OCI-LY1 (cell line): ENCODE results near the gene CYP3A4.
"Not testable (repeated sequence)": the region's sequence is repeated elsewhere in the genome, so short reads cannot be mapped to it uniquely, and the experiment has no call there.

Source experiments
- H2AFZ ChIP-seq: fragments of 200-600 bp; sonication (generic), shearing (Covaris generic); 2 replicates; pipeline ENCODE4 v1.6.0; 2014; ENCODE audit warnings: antibody characterized with exemption, mild to moderate bottlenecking, low read length
- H3F3A ChIP-seq: fragments of 200-600 bp; sonication (generic), shearing (Covaris generic); 2 replicates; pipeline ENCODE4 v1.6.0; 2014; ENCODE audit warnings: mild to moderate bottlenecking, antibody characterized with exemption, low read length, moderate library complexity; ENCODE audit not compliant: insufficient read depth
- H3K27ac ChIP-seq: fragments of 200-600 bp; sonication (generic); 2 replicates; pipeline ENCODE4 v1.5.1; 2014; ENCODE audit warnings: low read length, mixed run types, mild to moderate bottlenecking, low read depth; ENCODE audit not compliant: poor library complexity, severe bottlenecking
- H3K27me3 ChIP-seq: fragments of 200-600 bp; sonication (generic); 2 replicates; pipeline ENCODE4 v1.6.0; 2014; ENCODE audit warnings: antibody characterized with exemption, mild to moderate bottlenecking, low read length, moderate library complexity; ENCODE audit not compliant: insufficient read depth
- H3K36me3 ChIP-seq: fragments of 200-600 bp; sonication (generic); 2 replicates; pipeline ENCODE4 v1.6.1; 2014; ENCODE audit warnings: mild to moderate bottlenecking, antibody characterized with exemption, low read length, moderate library complexity, mixed read lengths; ENCODE audit not compliant: insufficient read depth
- H3K4me1 ChIP-seq: fragments of 200-600 bp; sonication (generic); 2 replicates; pipeline ENCODE4 v1.5.1; 2014; ENCODE audit warnings: mild to moderate bottlenecking, low read length, moderate library complexity; ENCODE audit not compliant: insufficient read depth, severe bottlenecking
- H3K4me2 ChIP-seq: fragments of 200-600 bp; sonication (generic), shearing (Covaris generic); 2 replicates; pipeline ENCODE4 v1.6.1; 2014; ENCODE audit warnings: low read length
- H3K4me3 ChIP-seq: fragments of 200-600 bp; sonication (generic); 2 replicates; pipeline ENCODE4 v1.5.1; 2014; ENCODE audit warnings: low read length, low read depth, mild to moderate bottlenecking, mixed read lengths; ENCODE audit not compliant: poor library complexity, severe bottlenecking
- H3K79me2 ChIP-seq: fragments of 200-600 bp; shearing (Covaris generic); 2 replicates; pipeline ENCODE4 v1.6.1; 2016; ENCODE audit warnings: mixed run types, low read length, mixed read lengths; ENCODE audit not compliant: insufficient read depth
- H3K9ac ChIP-seq: fragments of 200-600 bp; sonication (generic), shearing (Covaris generic); 2 replicates; pipeline ENCODE4 v1.6.1; 2014; ENCODE audit warnings: mild to moderate bottlenecking, low read length, mixed read lengths
- H3K9me2 ChIP-seq: fragments of 200-600 bp; sonication (generic), shearing (Covaris generic); 2 replicates; pipeline ENCODE4 v1.6.1; 2014; ENCODE audit warnings: low read depth, mild to moderate bottlenecking, low read length, mixed read lengths
- H3K9me3 ChIP-seq: fragments of 200-600 bp; shearing (Covaris generic); 2 replicates; pipeline ENCODE4 v1.6.1; 2014; ENCODE audit warnings: low read length, mixed read lengths
- H4K20me1 ChIP-seq: fragments of 200-600 bp; sonication (generic), shearing (Covaris generic); 2 replicates; pipeline ENCODE4 v1.6.0; 2016; ENCODE audit warnings: mild to moderate bottlenecking, low read length; ENCODE audit not compliant: insufficient read depth
- EZH2 ChIP-seq: fragments of 200-600 bp; sonication (generic), shearing (Covaris generic); IDR thresholded peaks from 2 replicates; pipeline ENCODE4 v1.8.0; 2017; ENCODE audit warnings: borderline replicate concordance, mixed run types, mild to moderate bottlenecking, antibody characterized with exemption, low read length, moderate library complexity, mixed read lengths
- TF ChIP-seq, protein P1 (sequence below): fragments of 200-600 bp; sonication (generic), shearing (Covaris generic); IDR thresholded peaks from 2 replicates; pipeline ENCODE4 v1.5.1; 2017; ENCODE audit warnings: mild to moderate bottlenecking, antibody characterized with exemption, low read length, moderate library complexity, mixed read lengths

Gene CYP3A4

DNA sequence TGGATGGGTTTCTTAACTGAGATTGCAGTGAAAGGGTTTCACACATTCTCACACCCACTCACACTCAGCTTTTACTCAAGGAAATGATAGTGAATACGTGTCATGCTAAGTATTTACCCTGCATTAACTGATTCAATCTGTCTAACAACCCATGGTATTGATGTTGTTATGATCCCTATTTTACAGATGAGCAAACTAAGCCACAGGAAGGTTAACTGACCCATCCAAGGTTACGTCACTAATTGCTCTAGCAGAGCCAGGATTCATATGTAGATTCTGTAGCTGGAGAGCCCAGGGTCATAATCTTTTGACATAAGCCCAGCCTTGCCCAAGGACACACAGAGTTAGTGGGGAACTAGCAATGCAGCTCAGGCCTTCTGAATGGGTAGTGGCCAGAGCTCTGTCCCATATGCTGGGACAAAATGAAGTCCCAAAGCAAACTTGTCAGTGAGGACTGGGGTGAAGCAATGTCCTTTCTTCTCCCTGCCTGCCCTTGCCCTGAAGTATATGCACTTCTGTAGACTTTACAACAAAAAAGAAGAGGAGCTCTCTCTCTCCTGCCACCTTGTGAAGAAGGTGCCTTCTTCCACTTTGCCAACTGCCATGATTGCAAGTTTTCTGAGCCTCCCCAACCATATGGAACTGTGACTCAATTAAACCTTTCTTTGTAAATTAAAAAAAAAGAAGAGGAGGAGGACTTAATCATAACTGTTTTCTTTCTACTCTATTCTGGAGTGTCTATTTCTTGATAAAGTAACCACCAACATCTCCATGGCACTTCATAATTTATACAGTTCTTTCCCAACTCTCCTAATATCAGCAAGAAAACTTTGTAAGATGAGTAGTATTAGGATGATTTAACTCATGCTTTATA, 44.0 kb downstream of the CYP3A4 start:
- Histone ChIP-seq H3K4me1 (no peaks in the 10 kb centered on the region), H3K79me2 (no peaks in the 10 kb centered on the region), H3K27ac (no peak overlapping the region), H4K20me1 (no peaks in the 10 kb centered on the region), H3K27me3 (no peaks in the 10 kb centered on the region), H3K4me3 (no peak overlapping the region), H3K36me3 (no peaks in the 10 kb centered on the region), H2AFZ (no peak overlapping the region), H3K9ac (no peak overlapping the region), H3K4me2 (no peak overlapping the region), H3F3A (no peaks in the 10 kb centered on the region), H3K9me2 (no peaks in the 10 kb centered on the region), H3K9me3 (no peaks in the 10 kb centered on the region)
- TF ChIP-seq, protein P1, sequence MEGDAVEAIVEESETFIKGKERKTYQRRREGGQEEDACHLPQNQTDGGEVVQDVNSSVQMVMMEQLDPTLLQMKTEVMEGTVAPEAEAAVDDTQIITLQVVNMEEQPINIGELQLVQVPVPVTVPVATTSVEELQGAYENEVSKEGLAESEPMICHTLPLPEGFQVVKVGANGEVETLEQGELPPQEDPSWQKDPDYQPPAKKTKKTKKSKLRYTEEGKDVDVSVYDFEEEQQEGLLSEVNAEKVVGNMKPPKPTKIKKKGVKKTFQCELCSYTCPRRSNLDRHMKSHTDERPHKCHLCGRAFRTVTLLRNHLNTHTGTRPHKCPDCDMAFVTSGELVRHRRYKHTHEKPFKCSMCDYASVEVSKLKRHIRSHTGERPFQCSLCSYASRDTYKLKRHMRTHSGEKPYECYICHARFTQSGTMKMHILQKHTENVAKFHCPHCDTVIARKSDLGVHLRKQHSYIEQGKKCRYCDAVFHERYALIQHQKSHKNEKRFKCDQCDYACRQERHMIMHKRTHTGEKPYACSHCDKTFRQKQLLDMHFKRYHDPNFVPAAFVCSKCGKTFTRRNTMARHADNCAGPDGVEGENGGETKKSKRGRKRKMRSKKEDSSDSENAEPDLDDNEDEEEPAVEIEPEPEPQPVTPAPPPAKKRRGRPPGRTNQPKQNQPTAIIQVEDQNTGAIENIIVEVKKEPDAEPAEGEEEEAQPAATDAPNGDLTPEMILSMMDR: no peak
- TF ChIP-seq EZH2: no peak

DNA sequence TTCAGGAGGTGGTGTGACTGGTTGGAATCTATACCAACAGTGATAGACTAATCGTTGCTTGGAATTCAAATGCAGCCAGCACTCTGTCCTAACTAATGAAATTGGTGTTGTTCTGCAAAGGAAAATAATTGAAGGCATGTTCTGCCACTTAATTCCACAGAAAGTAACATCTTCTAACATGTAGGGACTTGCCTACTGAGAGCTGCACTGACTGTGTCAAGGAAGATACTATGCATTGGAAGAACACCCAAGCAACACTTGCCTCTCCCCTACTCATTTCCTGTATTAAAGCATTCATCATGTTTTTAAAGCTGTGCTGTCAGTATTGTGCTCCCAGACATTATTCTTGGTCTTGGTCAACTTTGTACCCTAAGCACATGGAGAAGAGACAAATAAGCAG, 46.3 kb downstream of the CYP3A4 start:
- Histone ChIP-seq H4K20me1 (no peaks in the 10 kb centered on the region), H2AFZ (no peak overlapping the region), H3K27ac (no peak overlapping the region), H3K4me2 (no peak overlapping the region), H3F3A (no peaks in the 10 kb centered on the region), H3K27me3 (no peaks in the 10 kb centered on the region), H3K79me2 (no peaks in the 10 kb centered on the region), H3K4me1 (no peaks in the 10 kb centered on the region), H3K9me3 (no peaks in the 10 kb centered on the region), H3K9ac (no peak overlapping the region), H3K9me2 (no peaks in the 10 kb centered on the region), H3K4me3 (no peak overlapping the region), H3K36me3 (no peaks in the 10 kb centered on the region)
- TF ChIP-seq, protein P1: no peak
- TF ChIP-seq EZH2: no peak

DNA sequence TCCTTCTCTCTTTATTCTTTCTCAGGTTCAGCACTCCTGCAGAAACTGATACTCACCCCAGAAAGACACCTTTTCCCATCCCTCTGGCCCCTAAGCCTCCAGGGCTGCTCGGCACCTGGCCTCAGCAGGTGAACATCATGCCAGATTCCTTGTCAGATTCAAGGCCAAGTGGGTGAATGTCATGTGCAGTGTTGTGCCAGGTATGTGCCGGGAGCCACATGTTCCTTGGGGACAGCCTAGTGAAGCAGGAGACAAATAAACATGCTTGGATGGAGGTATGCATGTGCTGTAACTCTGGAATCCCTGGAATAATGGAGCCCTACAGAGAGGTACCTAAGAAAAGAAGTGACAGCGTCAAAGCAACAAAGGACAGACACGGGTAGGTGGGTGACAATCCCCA, 47.3 kb downstream of the CYP3A4 start:
- H3K27ac ChIP-seq, H3F3A ChIP-seq, H2AFZ ChIP-seq, H4K20me1 ChIP-seq, H3K27me3 ChIP-seq, H3K4me1 ChIP-seq, H3K9me2 ChIP-seq, H3K36me3 ChIP-seq, H3K4me3 ChIP-seq, H3K9me3 ChIP-seq, H3K4me2 ChIP-seq, H3K9ac ChIP-seq, H3K79me2 ChIP-seq: not testable (repeated sequence)

DNA sequence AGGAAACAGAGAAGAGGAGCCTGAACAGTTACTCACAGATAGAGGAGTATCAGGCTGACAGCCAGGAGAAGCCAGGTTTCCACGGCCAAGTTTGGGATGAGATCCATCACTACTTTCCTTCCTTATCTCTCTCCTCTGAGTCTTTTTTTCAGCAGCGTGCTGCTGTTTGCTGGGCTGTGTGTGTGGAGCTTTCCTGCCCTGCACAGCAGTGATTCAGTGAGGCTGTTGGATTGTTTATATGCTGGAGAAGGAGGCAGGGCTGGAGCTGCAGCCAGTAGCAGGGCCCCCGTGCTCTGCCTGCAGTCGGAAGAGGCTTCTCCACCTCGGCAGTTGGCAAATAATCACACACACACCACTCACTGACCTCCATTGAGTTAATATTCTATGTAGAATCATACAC, 49.0 kb downstream of the CYP3A4 start, which contains the start of gene CYP3A7:
Gene CYP3A7 (minus strand): TSS at position 210 of the 400 bp plus-strand sequence. CDS start 103 bp downstream, at position 107.
- Histone ChIP-seq H3K4me1 (no peaks in the 10 kb centered on the region), H3F3A (no peaks in the 10 kb centered on the region), H4K20me1 (no peaks in the 10 kb centered on the region), H3K36me3 (no peaks in the 10 kb centered on the region), H2AFZ (no peak within 1 kb of the TSS), H3K27ac (no peak within 1 kb of the TSS), H3K9ac (no peak within 1 kb of the TSS), H3K9me2 (no peaks in the 10 kb centered on the region), H3K79me2 (no peaks in the 10 kb centered on the region), H3K4me2 (no peak within 1 kb of the TSS), H3K27me3 (no peaks in the 10 kb centered on the region), H3K4me3 (no peak within 1 kb of the TSS), H3K9me3 (no peaks in the 10 kb centered on the region)
- TF ChIP-seq, protein P1: no peak
